Measurements from ENCODE around the gene DTNB. TPM values are rescaled to one million over a fixed set of nuclear protein-coding genes. Genes with fewer than 3 reads are reported as not detected.
"Not testable (repeated sequence)": the region's sequence is repeated elsewhere in the genome, so short reads cannot be mapped to it uniquely, and the experiment has no call there.

The DTNB gene
- total RNA-seq, 1 donor from 2014 or later: 28.9 TPM

DNA sequence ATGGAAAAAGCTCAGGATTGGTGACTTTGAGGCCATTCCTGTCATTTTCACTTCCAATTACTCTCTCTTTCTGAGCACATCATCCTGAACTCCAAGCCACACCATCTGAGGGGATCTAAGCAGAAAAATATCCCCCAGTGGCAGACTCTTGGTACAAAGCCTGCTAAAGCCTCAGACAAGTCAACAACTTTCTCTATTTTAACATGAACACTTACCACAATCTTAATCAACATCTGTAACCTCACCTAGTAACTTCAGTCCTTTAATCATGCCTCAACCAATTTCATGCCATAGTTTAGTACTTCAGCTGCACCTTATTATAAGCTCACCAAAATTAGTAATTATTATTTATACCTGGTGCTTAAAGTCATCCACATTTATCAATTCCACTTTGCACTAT lies 128.9 kb downstream of the DTNB start:
- intact Hi-C loops (cut with micrococcal nuclease): no loop called here
- DNase-seq (no peak), ATAC-seq (ENCODE audit: low read depth) (no peak)
- Mint-ChIP-seq H3K27me3 (no peaks in the 10 kb centered on the region), H3K9me3 (no peaks in the 10 kb centered on the region), H3K4me3 (no peak overlapping the region), H3K4me1 (no peaks in the 10 kb centered on the region), H3K36me3 (ENCODE audit: low read depth) (no peaks in the 10 kb centered on the region), H3K27ac (no peak overlapping the region)
- TF ChIP-seq, protein P1, sequence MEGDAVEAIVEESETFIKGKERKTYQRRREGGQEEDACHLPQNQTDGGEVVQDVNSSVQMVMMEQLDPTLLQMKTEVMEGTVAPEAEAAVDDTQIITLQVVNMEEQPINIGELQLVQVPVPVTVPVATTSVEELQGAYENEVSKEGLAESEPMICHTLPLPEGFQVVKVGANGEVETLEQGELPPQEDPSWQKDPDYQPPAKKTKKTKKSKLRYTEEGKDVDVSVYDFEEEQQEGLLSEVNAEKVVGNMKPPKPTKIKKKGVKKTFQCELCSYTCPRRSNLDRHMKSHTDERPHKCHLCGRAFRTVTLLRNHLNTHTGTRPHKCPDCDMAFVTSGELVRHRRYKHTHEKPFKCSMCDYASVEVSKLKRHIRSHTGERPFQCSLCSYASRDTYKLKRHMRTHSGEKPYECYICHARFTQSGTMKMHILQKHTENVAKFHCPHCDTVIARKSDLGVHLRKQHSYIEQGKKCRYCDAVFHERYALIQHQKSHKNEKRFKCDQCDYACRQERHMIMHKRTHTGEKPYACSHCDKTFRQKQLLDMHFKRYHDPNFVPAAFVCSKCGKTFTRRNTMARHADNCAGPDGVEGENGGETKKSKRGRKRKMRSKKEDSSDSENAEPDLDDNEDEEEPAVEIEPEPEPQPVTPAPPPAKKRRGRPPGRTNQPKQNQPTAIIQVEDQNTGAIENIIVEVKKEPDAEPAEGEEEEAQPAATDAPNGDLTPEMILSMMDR (IDR thresholded peaks at IDR 0.05): no peak
- POLR2A ChIA-PET: no interaction called here
- CTCF ChIA-PET: no interaction called here

DNA sequence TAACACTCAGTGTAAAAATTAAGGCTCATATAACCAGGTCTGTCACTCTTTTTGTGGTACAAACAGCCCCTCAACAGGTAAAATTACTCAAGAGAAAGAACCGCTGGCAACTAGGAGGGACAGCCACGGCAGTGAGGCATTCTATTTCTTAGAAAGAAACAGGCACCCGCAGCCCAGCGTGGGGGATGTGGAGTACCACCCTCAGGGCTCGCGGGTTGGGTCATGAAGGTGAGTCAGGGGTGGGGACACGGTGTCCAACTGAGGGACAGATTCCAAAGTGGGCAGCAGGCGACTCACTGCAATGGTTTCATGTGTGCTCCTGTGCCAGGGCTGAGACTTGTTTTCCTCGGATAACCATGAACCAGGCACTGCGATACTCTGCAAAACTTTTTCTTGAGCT lies 129.4 kb downstream of the DTNB start:
- H3K36me3 Mint-ChIP-seq (ENCODE audit: low read depth): no peaks in the 10 kb centered on the region
- intact Hi-C loops (cut with micrococcal nuclease): no loop called here
- H3K9me3 Mint-ChIP-seq: no peaks in the 10 kb centered on the region
- no peak for DNase-seq
- no peak overlapping the region for H3K27ac Mint-ChIP-seq
- no peak for ATAC-seq (ENCODE audit: low read depth)
- ChIA-PET POLR2A (no interaction called here), CTCF (no interaction called here)
- no peak overlapping the region for H3K4me3 Mint-ChIP-seq
- TF ChIP-seq, protein P1 (IDR thresholded peaks at IDR 0.05): no peak
- no peaks in the 10 kb centered on the region for H3K4me1 Mint-ChIP-seq
- no peaks in the 10 kb centered on the region for H3K27me3 Mint-ChIP-seq

DNA sequence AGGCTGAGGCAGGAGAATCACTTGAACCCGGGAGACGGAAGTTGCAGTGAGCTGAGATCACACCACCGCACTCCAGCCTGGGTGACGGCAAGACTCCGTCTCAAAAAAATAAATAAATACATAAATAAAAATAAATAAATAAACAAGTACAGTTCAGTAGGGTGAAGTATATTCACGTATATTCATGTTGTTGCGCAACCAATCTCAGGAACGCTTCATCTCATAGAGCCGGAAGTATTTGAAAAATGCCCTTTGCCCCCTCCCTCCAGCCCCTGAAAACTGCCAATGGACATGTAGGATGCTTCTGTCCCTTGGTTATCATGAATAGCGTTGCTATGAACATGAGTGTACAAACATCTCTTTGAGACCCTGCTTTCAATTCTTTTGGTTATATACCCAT lies 132.0 kb downstream of the DTNB start:
- Mint-ChIP-seq H3K4me1 (no peaks in the 10 kb centered on the region), H3K9me3 (no peaks in the 10 kb centered on the region), H3K27ac (no peak overlapping the region), H3K4me3 (no peak overlapping the region), H3K36me3 (ENCODE audit: low read depth) (no peaks in the 10 kb centered on the region), H3K27me3 (no peaks in the 10 kb centered on the region)
- intact Hi-C loops (cut with micrococcal nuclease): no loop called here
- ChIA-PET POLR2A (no interaction called here), CTCF (no interaction called here)
- DNase-seq: no peak
- TF ChIP-seq, protein P1 (IDR thresholded peaks at IDR 0.05): no peak
- ATAC-seq (ENCODE audit: low read depth): no peak

DNA sequence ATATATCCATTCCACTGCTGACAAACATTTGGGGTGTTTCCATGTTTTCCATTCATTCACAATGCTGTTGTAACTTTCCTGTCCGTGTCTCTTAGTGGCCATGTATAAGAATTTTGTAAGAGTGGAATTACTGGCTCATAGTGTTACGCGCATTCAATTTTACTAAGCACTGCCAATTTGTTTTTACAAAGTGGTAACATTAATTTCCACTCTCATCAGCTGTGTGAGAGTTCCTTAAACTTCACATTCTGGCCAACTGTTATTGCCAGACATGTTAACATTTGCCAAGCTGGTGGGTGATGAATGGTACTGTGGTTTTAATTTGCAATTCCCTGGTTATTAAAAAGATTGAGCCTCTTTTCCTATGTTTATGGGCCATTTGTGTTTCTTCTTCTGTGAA lies 134.2 kb downstream of the DTNB start:
- DNase-seq (no peak), ATAC-seq (ENCODE audit: low read depth) (no peak)
- Mint-ChIP-seq H3K27ac (no peak overlapping the region), H3K4me3 (no peak overlapping the region), H3K4me1 (no peaks in the 10 kb centered on the region), H3K36me3 (ENCODE audit: low read depth) (peaks cover under 1% of the 10 kb centered on the region), H3K27me3 (no peaks in the 10 kb centered on the region), H3K9me3 (no peaks in the 10 kb centered on the region)
- intact Hi-C loops (cut with micrococcal nuclease): no loop called here
- TF ChIP-seq, protein P1 (IDR thresholded peaks at IDR 0.05): no peak
- POLR2A ChIA-PET: no interaction called here
- CTCF ChIA-PET: no interaction called here

DNA sequence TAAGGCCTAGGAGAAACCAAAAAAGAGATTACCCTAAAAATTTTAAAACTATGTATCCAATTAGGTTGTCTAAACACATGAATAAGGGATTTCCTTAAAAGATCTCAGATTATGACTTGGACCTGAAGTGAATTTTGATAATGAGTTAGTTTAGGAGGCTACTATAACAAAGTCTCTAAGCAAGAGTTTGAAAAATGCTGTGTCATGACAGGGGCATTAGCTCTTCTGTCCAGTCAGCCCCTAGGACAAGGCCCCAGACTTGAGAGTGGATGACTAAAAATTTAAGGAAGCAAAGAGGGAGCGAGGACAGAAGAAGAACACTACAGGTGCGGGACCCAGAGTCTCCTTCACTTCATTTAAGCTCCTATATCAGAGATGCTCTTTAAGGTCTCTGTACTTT lies 135.9 kb downstream of the DTNB start:
- Mint-ChIP-seq H3K4me3 (no peak overlapping the region), H3K27ac (no peak overlapping the region), H3K27me3 (no peaks in the 10 kb centered on the region), H3K9me3 (no peaks in the 10 kb centered on the region), H3K4me1 (no peaks in the 10 kb centered on the region), H3K36me3 (ENCODE audit: low read depth) (peaks cover 1% of the 10 kb centered on the region)
- TF ChIP-seq, protein P1 (IDR thresholded peaks at IDR 0.05): no peak
- no peak for ATAC-seq (ENCODE audit: low read depth)
- ChIA-PET CTCF (no interaction called here), POLR2A (no interaction called here)
- DNase-seq: no peak
- intact Hi-C loops (cut with micrococcal nuclease): no loop called here

DNA sequence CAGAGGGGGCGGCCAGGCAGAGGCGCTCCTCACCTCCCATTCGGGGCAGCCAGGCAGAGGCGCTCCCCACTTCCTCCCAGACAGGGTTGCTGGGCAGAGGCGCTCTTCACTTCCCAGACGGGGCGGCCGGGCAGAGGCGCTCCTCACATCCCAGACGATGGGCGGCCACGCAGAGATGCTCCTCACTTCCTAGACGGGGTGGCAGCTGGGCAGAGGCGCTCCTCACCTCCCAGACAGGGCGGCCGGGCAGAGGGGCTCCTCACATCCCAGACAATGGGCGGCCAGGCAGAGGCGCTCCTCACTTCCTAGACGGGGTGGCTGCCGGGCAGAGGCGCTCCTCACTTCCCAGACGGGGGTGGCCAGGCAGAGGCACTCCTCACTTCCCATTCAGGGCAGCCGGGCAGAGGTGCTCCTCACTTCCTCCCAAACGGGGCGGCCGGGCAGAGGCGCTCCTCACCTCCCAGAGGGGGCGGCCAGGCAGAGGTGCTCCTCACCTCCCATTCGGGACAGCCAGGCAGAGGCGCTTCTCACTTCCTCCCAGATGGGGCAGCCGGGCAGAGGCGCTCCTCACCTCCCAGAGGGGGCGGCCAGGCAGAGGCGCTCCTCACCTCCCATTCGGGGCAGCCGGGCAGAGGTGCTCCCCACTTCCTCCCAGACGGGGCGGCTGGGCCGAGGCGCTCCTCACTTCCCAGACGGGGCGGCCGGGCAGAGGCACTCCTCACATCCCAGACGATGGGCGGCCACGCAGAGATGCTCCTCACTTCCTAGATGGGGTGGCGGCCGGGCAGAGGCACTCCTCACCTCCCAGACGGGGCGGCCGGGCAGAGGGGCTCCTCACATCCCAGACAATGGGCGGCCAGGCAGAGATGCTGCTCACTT lies 137.7 kb downstream of the DTNB start:
- ATAC-seq (ENCODE audit: low read depth); DNase-seq; H3K4me1 Mint-ChIP-seq; intact Hi-C loops (cut with micrococcal nuclease); H3K36me3 Mint-ChIP-seq (ENCODE audit: low read depth); H3K9me3 Mint-ChIP-seq; H3K4me3 Mint-ChIP-seq; H3K27me3 Mint-ChIP-seq; H3K27ac Mint-ChIP-seq; POLR2A ChIA-PET; CTCF ChIA-PET: not testable (repeated sequence)

DNA sequence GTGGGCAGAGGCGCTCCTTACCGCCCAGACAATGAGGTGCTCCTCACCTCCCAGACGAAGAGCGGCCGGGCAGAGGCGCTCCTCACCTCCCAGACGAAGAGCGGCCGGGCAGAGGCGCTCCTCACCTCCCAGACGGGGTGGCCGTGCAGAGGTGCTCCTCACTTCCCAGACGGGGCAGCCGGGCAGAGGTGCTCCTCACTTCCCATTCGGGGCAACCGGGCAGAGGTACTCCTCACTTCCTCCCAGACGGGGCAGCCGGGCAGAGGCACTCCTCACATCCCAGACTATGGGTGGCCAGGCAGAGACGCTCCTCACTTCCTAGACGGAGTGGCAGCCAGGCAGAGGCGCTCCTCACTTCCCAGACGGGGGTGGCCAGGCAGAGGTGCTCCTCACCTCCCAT lies 138.4 kb downstream of the DTNB start:
- H3K36me3 Mint-ChIP-seq (ENCODE audit: low read depth); H3K27me3 Mint-ChIP-seq; ATAC-seq (ENCODE audit: low read depth); H3K9me3 Mint-ChIP-seq; H3K4me1 Mint-ChIP-seq; H3K4me3 Mint-ChIP-seq; CTCF ChIA-PET; intact Hi-C loops (cut with micrococcal nuclease); DNase-seq; H3K27ac Mint-ChIP-seq; POLR2A ChIA-PET: not testable (repeated sequence)

Measured in activated B cell treated with CpG ODN at 0.5 μM for 24 hours (primary cell).